ENCODE results near the gene PGLYRP4. TPM values are rescaled to one million over a fixed set of nuclear protein-coding genes. Genes with fewer than 3 reads are reported as not detected.

The PGLYRP4 gene
- total RNA-seq, 1 donor from 2014 or later, result 4.4 TPM

- H3K27me3 Mint-ChIP-seq, result peaks cover 8% of the 10 kb centered on the region
- TF ChIP-seq, protein P1, sequence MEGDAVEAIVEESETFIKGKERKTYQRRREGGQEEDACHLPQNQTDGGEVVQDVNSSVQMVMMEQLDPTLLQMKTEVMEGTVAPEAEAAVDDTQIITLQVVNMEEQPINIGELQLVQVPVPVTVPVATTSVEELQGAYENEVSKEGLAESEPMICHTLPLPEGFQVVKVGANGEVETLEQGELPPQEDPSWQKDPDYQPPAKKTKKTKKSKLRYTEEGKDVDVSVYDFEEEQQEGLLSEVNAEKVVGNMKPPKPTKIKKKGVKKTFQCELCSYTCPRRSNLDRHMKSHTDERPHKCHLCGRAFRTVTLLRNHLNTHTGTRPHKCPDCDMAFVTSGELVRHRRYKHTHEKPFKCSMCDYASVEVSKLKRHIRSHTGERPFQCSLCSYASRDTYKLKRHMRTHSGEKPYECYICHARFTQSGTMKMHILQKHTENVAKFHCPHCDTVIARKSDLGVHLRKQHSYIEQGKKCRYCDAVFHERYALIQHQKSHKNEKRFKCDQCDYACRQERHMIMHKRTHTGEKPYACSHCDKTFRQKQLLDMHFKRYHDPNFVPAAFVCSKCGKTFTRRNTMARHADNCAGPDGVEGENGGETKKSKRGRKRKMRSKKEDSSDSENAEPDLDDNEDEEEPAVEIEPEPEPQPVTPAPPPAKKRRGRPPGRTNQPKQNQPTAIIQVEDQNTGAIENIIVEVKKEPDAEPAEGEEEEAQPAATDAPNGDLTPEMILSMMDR (conservative IDR thresholded peaks at IDR 0.05), result no peak
- peaks cover 3% of the 10 kb centered on the region for H3K4me1 Mint-ChIP-seq (ENCODE audit: unreplicated experiment)
- H3K36me3 Mint-ChIP-seq, result no peaks in the 10 kb centered on the region
- DNase-seq (ENCODE audit: extremely low spot score, unreplicated experiment), result no peak
- no peak overlapping the region for H3K4me3 Mint-ChIP-seq
- H3K27ac Mint-ChIP-seq, result peak overlapping the region; percentile 97
- no peaks in the 10 kb centered on the region for H3K9me3 Mint-ChIP-seq
Measured at GRCh38 chr1:153366261-153366660, 17.6 kb upstream of the PGLYRP4 start.

DNA sequence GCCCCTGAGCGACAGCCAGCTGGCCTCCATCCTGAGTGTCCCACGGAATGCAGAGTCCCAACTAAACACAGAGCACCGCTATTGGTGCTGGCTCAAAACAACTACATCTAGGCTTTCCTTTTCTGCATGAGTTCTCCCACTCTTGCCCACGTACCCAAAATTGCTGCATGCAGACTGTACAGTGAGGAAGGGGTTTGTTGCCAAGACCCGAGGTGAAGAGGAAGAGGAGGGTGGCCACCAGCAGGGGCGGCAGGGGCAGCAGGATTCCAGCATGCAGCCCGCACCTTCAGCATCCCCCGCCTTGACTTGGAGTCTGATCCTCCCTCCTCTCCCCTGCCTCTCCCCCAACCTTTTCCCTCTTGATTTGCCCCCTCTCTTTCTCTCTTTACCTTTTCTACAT lies 17.1 kb upstream of the PGLYRP4 start:
- peak overlapping the region; percentile 97 for H3K27ac Mint-ChIP-seq
- peak overlapping the region; percentile 73 for H3K4me3 Mint-ChIP-seq
- no peak for DNase-seq (ENCODE audit: extremely low spot score, unreplicated experiment)
- peaks cover 4% of the 10 kb centered on the region for H3K36me3 Mint-ChIP-seq
- peaks cover 8% of the 10 kb centered on the region for H3K27me3 Mint-ChIP-seq
- H3K4me1 Mint-ChIP-seq (ENCODE audit: unreplicated experiment), result peaks cover 3% of the 10 kb centered on the region
- TF ChIP-seq, protein P1 (conservative IDR thresholded peaks at IDR 0.05), result no peak
- no peaks in the 10 kb centered on the region for H3K9me3 Mint-ChIP-seq

GRCh38 chr1:153364766-153365666 lies 16.4 kb upstream of the PGLYRP4 start:
- Mint-ChIP-seq H3K4me1 (ENCODE audit: unreplicated experiment) (peaks cover 3% of the 10 kb centered on the region), H3K9me3 (no peaks in the 10 kb centered on the region), H3K4me3 (peak overlapping the region; percentile 73), H3K27ac (peak overlapping the region; percentile 97), H3K27me3 (peaks cover 8% of the 10 kb centered on the region), H3K36me3 (peaks cover 4% of the 10 kb centered on the region)
- TF ChIP-seq, protein P1 (conservative IDR thresholded peaks at IDR 0.05), result no peak
- no peak for DNase-seq (ENCODE audit: extremely low spot score, unreplicated experiment)

DNA sequence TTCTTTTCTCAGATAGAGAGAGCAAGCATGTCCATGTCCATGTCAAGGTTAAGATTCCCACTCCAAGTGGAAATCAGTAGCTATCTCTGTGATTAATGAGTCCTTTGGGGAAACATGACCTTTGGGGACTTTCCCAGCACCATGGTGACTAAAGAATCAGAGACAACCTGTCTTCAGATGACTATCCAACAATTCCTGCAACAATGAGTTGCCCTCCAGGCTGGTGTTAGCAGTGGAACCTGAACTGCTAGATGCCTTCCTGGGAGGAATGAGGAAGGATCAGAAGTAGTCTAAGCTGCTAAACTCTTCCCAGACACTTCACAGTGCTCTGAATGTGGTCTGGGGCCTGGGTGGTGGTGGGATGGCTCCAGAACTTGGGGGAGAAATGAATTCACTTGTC lies 15.5 kb upstream of the PGLYRP4 start:
- Mint-ChIP-seq H3K9me3 (no peaks in the 10 kb centered on the region), H3K27me3 (peaks cover 6% of the 10 kb centered on the region), H3K27ac (peak overlapping the region; percentile 97), H3K36me3 (peaks cover 4% of the 10 kb centered on the region), H3K4me3 (no peak overlapping the region), H3K4me1 (ENCODE audit: unreplicated experiment) (peaks cover 3% of the 10 kb centered on the region)
- TF ChIP-seq, protein P1 (conservative IDR thresholded peaks at IDR 0.05), result no peak
- DNase-seq (ENCODE audit: extremely low spot score, unreplicated experiment), result no peak

GRCh38 chr1:153363641-153364040 lies 15.0 kb upstream of the PGLYRP4 start:
- DNase-seq (ENCODE audit: extremely low spot score, unreplicated experiment), result no peak
- Mint-ChIP-seq H3K27ac (peak overlapping the region; percentile 97), H3K9me3 (no peaks in the 10 kb centered on the region), H3K4me1 (ENCODE audit: unreplicated experiment) (peaks cover 3% of the 10 kb centered on the region), H3K27me3 (peaks cover 6% of the 10 kb centered on the region), H3K4me3 (no peak overlapping the region), H3K36me3 (peaks cover 4% of the 10 kb centered on the region)
- TF ChIP-seq, protein P1 (conservative IDR thresholded peaks at IDR 0.05), result no peak
